Diencephalon (tissue), 1 donor: ENCODE results near the gene IRX2. TPM values are rescaled to one million over a fixed set of nuclear protein-coding genes. Genes with fewer than 3 reads are reported as not detected.

Experiments
- total RNA-seq: library from RNA; depleted of rRNA; stranded (reverse); fragments of >200 nt; gene quantifications from one replicate; pipeline ENCODE4 v1.2.3, GENCODE V29; 2014

The IRX2 gene
- total RNA-seq = 5.1 TPM

GRCh38 chr5:2751592-2752021 lies at the start of gene IRX2:
IRX2 (minus strand) TSS chr5:2751677; CDS start chr5:2751413, 264 bp downstream.

